Activated naive CD8-positive, alpha-beta T cell treated with anti-CD3 and anti-CD28 coated beads, Interleukin-2, amount 50 U/mL, for 24 hours (primary cell): Measurements from ENCODE around the gene NUDT15.
"Not testable (repeated sequence)": the region's sequence is repeated elsewhere in the genome, so short reads cannot be mapped to it uniquely, and the experiment has no call there.

ENCODE experiments used
- ATAC-seq: fragments of 150-1000 bp; cut with Tn5 transposase; one replicate; pipeline ENCODE4 v1.10.0; 2021
- DNase-seq: peaks from one replicate; pipeline ENCODE4 v3.0.0; 2021
- H3K27ac Mint-ChIP-seq: one replicate; pipeline ENCODE4 v1.8.0; 2021; ENCODE audit warnings: mild to moderate bottlenecking, mixed read lengths
- H3K27me3 Mint-ChIP-seq: one replicate; pipeline ENCODE4 v1.8.0; 2021; ENCODE audit warnings: mixed read lengths
- H3K36me3 Mint-ChIP-seq: one replicate; pipeline ENCODE4 v1.8.0; 2021; ENCODE audit warnings: low read depth, mixed read lengths
- H3K4me1 Mint-ChIP-seq: one replicate; pipeline ENCODE4 v1.8.0; 2021; ENCODE audit warnings: mixed read lengths
- H3K4me3 Mint-ChIP-seq: one replicate; pipeline ENCODE4 v1.8.0; 2021; ENCODE audit warnings: mild to moderate bottlenecking, moderate library complexity, mixed read lengths
- H3K9me3 Mint-ChIP-seq: one replicate; pipeline ENCODE4 v1.8.0; 2021; ENCODE audit warnings: mixed read lengths

Gene NUDT15

GRCh38 chr13:48014359-48014758 is 23.2 kb upstream of the NUDT15 start:
- Mint-ChIP-seq H3K36me3 (no peaks in the 10 kb centered on the region), H3K27me3 (no peaks in the 10 kb centered on the region), H3K4me3 (no peak overlapping the region), H3K27ac (no peak overlapping the region), H3K4me1 (no peaks in the 10 kb centered on the region), H3K9me3 (no peaks in the 10 kb centered on the region)
- ATAC-seq (no peak), DNase-seq (no peak)

- DNase-seq (no peak), ATAC-seq (no peak)
- Mint-ChIP-seq H3K27ac (no peak overlapping the region), H3K9me3 (no peaks in the 10 kb centered on the region), H3K4me3 (no peak overlapping the region), H3K36me3 (no peaks in the 10 kb centered on the region), H3K4me1 (no peaks in the 10 kb centered on the region), H3K27me3 (no peaks in the 10 kb centered on the region)
These were observed 18.9 kb upstream of the NUDT15 start for GRCh38 chr13:48018637-48019036.

GRCh38 chr13:48019796-48020195 is 17.7 kb upstream of the NUDT15 start:
- ATAC-seq (no peak), DNase-seq (no peak)
- Mint-ChIP-seq H3K4me3 (no peak overlapping the region), H3K27ac (no peak overlapping the region), H3K27me3 (no peaks in the 10 kb centered on the region), H3K36me3 (no peaks in the 10 kb centered on the region), H3K9me3 (no peaks in the 10 kb centered on the region), H3K4me1 (no peaks in the 10 kb centered on the region)

- Mint-ChIP-seq H3K4me1 (peaks cover 5% of the 10 kb centered on the region), H3K4me3 (no peak overlapping the region), H3K9me3 (peaks cover 5% of the 10 kb centered on the region), H3K27me3 (no peaks in the 10 kb centered on the region), H3K27ac (no peak overlapping the region), H3K36me3 (peaks cover 25% of the 10 kb centered on the region)
- ATAC-seq: no peak
- DNase-seq: no peak
These were observed 9.5 kb upstream of the NUDT15 start for GRCh38 chr13:48028066-48028465.

- Mint-ChIP-seq H3K4me3 (no peak overlapping the region), H3K9me3 (peaks cover 5% of the 10 kb centered on the region), H3K27me3 (no peaks in the 10 kb centered on the region), H3K36me3 (peaks cover 30% of the 10 kb centered on the region), H3K27ac (no peak overlapping the region), H3K4me1 (peaks cover 9% of the 10 kb centered on the region)
- no peak for DNase-seq
- ATAC-seq: peak; percentile 49
These were observed 7.7 kb upstream of the NUDT15 start for GRCh38 chr13:48029859-48030258.

GRCh38 chr13:48038761-48039160 is 1.2 kb downstream of the NUDT15 start:
- no peak for ATAC-seq
- Mint-ChIP-seq H3K27me3 (no peaks in the 10 kb centered on the region), H3K4me3 (peak overlapping the region; percentile 96), H3K4me1 (peaks cover 47% of the 10 kb centered on the region), H3K9me3 (no peaks in the 10 kb centered on the region), H3K36me3 (peaks cover 17% of the 10 kb centered on the region), H3K27ac (peak overlapping the region; percentile 98)
- DNase-seq: no peak

GRCh38 chr13:48040049-48040448 is 2.5 kb downstream of the NUDT15 start:
- H3K27ac Mint-ChIP-seq: no peak overlapping the region
- no peak overlapping the region for H3K4me3 Mint-ChIP-seq
- DNase-seq (no peak), ATAC-seq (no peak)
- H3K4me1 Mint-ChIP-seq: peaks cover 47% of the 10 kb centered on the region
- H3K9me3 Mint-ChIP-seq: no peaks in the 10 kb centered on the region
- no peaks in the 10 kb centered on the region for H3K27me3 Mint-ChIP-seq
- peaks cover 15% of the 10 kb centered on the region for H3K36me3 Mint-ChIP-seq

- DNase-seq (no peak), ATAC-seq (no peak)
- Mint-ChIP-seq H3K27ac (no peak overlapping the region), H3K9me3 (no peaks in the 10 kb centered on the region), H3K36me3 (peaks cover 18% of the 10 kb centered on the region), H3K4me1 (peaks cover 47% of the 10 kb centered on the region), H3K4me3 (no peak overlapping the region), H3K27me3 (no peaks in the 10 kb centered on the region)
These were observed 3.4 kb downstream of the NUDT15 start for GRCh38 chr13:48040896-48041295.

GRCh38 chr13:48042894-48043293 is 5.4 kb downstream of the NUDT15 start:
- Mint-ChIP-seq H3K4me1 (peaks cover 31% of the 10 kb centered on the region), H3K36me3 (peaks cover 27% of the 10 kb centered on the region), H3K27me3 (no peaks in the 10 kb centered on the region), H3K9me3 (no peaks in the 10 kb centered on the region), H3K27ac (peak overlapping the region; percentile 27), H3K4me3 (no peak overlapping the region)
- DNase-seq: no peak
- no peak for ATAC-seq

GRCh38 chr13:48043789-48044503 is 6.4 kb downstream of the NUDT15 start:
- ATAC-seq (peak; percentile 49), DNase-seq (no peak)
- peak overlapping the region; percentile 32 for H3K27ac Mint-ChIP-seq
- H3K4me3 Mint-ChIP-seq: no peak overlapping the region
- no peaks in the 10 kb centered on the region for H3K27me3 Mint-ChIP-seq
- peaks cover 30% of the 10 kb centered on the region for H3K36me3 Mint-ChIP-seq
- H3K9me3 Mint-ChIP-seq: no peaks in the 10 kb centered on the region
- H3K4me1 Mint-ChIP-seq: peaks cover 20% of the 10 kb centered on the region

- no peaks in the 10 kb centered on the region for H3K9me3 Mint-ChIP-seq
- no peak for DNase-seq
- H3K27ac Mint-ChIP-seq: no peak overlapping the region
- peaks cover 38% of the 10 kb centered on the region for H3K36me3 Mint-ChIP-seq
- H3K4me3 Mint-ChIP-seq: no peak overlapping the region
- no peaks in the 10 kb centered on the region for H3K27me3 Mint-ChIP-seq
- ATAC-seq: no peak
- no peaks in the 10 kb centered on the region for H3K4me1 Mint-ChIP-seq
These were observed 13.0 kb downstream of the NUDT15 start for GRCh38 chr13:48050550-48050949.

GRCh38 chr13:48054601-48055000 is 17.1 kb downstream of the NUDT15 start:
- no peaks in the 10 kb centered on the region for H3K27me3 Mint-ChIP-seq
- no peak overlapping the region for H3K4me3 Mint-ChIP-seq
- H3K36me3 Mint-ChIP-seq: peaks cover 30% of the 10 kb centered on the region
- H3K9me3 Mint-ChIP-seq: no peaks in the 10 kb centered on the region
- no peak overlapping the region for H3K27ac Mint-ChIP-seq
- ATAC-seq (no peak), DNase-seq (no peak)
- H3K4me1 Mint-ChIP-seq: no peaks in the 10 kb centered on the region

- no peaks in the 10 kb centered on the region for H3K9me3 Mint-ChIP-seq
- peaks cover 28% of the 10 kb centered on the region for H3K36me3 Mint-ChIP-seq
- H3K4me3 Mint-ChIP-seq: no peak overlapping the region
- no peaks in the 10 kb centered on the region for H3K27me3 Mint-ChIP-seq
- DNase-seq (no peak), ATAC-seq (no peak)
- H3K4me1 Mint-ChIP-seq: no peaks in the 10 kb centered on the region
- H3K27ac Mint-ChIP-seq: peak overlapping the region; percentile 7
These were observed 18.2 kb downstream of the NUDT15 start for GRCh38 chr13:48055712-48056111.

GRCh38 chr13:48058536-48058935 is 21.0 kb downstream of the NUDT15 start:
- not testable (repeated sequence) for H3K9me3 Mint-ChIP-seq, H3K27ac Mint-ChIP-seq, H3K4me1 Mint-ChIP-seq, ATAC-seq, DNase-seq, H3K4me3 Mint-ChIP-seq, H3K27me3 Mint-ChIP-seq
- peaks cover 11% of the 10 kb centered on the region for H3K36me3 Mint-ChIP-seq

GRCh38 chr13:48059951-48060350 is 22.4 kb downstream of the NUDT15 start:
- not testable (repeated sequence) for H3K4me1 Mint-ChIP-seq, H3K4me3 Mint-ChIP-seq, ATAC-seq, H3K9me3 Mint-ChIP-seq, DNase-seq, H3K27me3 Mint-ChIP-seq
- peak overlapping the region; percentile 64 for H3K27ac Mint-ChIP-seq
- peaks cover 14% of the 10 kb centered on the region for H3K36me3 Mint-ChIP-seq
